ENCODE data around the gene USP21. TPM values are rescaled to one million over a fixed set of nuclear protein-coding genes. Genes with fewer than 3 reads are reported as not detected.

USP21 gene
- total and polyA plus RNA-seq, 2 of the 8 experiments (the other 6 are each of a cell fraction or from before 2014, with no cell fraction given): 23.9 to 36.3 TPM

DNA sequence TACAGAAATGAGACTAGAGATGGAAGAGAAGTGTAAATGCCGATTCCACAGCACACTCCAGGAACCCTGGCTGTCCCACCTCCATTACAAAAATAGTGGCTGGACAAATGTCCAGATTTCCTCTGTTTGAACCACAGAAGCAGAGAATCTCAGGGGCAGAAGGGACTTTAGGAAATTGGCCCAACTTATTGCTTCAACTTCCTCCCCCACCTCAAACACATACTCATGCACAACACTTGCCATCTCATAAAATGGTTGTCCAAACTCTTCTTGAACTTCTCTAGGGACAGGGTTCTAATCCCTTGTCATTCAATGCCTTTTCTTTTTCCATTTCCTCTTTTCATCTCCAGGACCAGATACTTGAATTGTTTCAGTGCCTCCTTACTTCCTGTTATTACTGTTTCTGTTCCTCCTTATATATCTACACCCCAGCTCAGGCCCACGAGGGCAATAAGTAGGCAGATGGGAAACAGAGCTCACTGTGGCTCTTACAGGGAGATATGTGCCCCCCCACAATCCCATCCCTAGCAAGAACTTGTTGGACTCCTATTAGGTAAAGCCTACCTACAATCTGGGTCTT is 26.5 kb downstream of the USP21 start:
- ChIA-PET POLR2A (ENCODE audit: partially characterized antibody) (interaction anchor here (0.7 to 1.2 kb wide), 2 partner anchors 13 to 16 kb away, joined by 4 read pairs; partner anchors contain the start of genes ADAMTS4 and NDUFS2), CTCF (ENCODE audit: partially characterized antibody) (interaction anchor here (0.7 to 1.4 kb wide), 3 partner anchors 15 to 107 kb away, joined by 3 to 4 read pairs (median 4); no protein-coding TSS in a partner anchor)
- H3K27me3 ChIP-seq (replicated peaks in 1 of 4; ENCODE audit: control insufficient read depth in 3 of 4, extremely low read depth in 1 of 4, insufficient read depth in 3 of 4, low read length in 3 of 4): no peaks in the 10 kb centered on the region
- no peaks in the 10 kb centered on the region for H3K79me2 ChIP-seq (ENCODE audit: control insufficient read depth in 1 of 2, insufficient read depth in 2 of 2, low read length in 2 of 2)
- no peaks in the 10 kb centered on the region for H3K4me1 ChIP-seq (replicated peaks in 1 of 4; ENCODE audit: control insufficient read depth in 3 of 4, insufficient read depth in 4 of 4, low read length in 3 of 4)
- no peak overlapping the region for H3K56ac ChIP-seq (replicated peaks; ENCODE audit: insufficient read length, low read depth, low read length)
- 86% methylated on average over 2 of the region's 2 CpGs; no CpG with 5 or more reads in 1 of the 2 experiments for WGBS, 2 experiments (ENCODE audit: extremely low coverage in 1 of 2, insufficient coverage in 1 of 2, insufficient read length in 1 of 2, insufficient replicate concordance in 2 of 2, low coverage in 1 of 2, low lambda C conversion rate in 2 of 2, missing lambda C conversion rate in 1 of 2)
- H3K23ac ChIP-seq (ENCODE audit: insufficient read length): no peak overlapping the region
- no peak overlapping the region for H2BK15ac ChIP-seq (ENCODE audit: low read length)
- no peak overlapping the region for H3K14ac ChIP-seq (ENCODE audit: insufficient read length)
- no peak overlapping the region for H3K27ac ChIP-seq (ENCODE audit: low read depth, low read length)
- DNase-seq (ENCODE audit: low read depth in 1 of 2, low spot score in 2 of 2) (no peak), FAIRE-seq (no peak)
- no peak overlapping the region for H4K91ac ChIP-seq (replicated peaks; ENCODE audit: insufficient read length, low read length)
- 0 out of 8 replicates have a peak, but pooled peaks cover 0 to 2% (median 0%) of the 10 kb centered on the region in 4 experiments for H3K36me3 ChIP-seq (ENCODE audit: control insufficient read depth in 2 of 4, insufficient read depth in 4 of 4, low read length in 3 of 4)
- TF ChIP-seq HDAC6 (IDR thresholded peaks at IDR 0.05; ENCODE audit: low read depth, low read length): no peak
- no peak overlapping the region for H3K18ac ChIP-seq (ENCODE audit: extremely low read depth, low read length)
- H3K23me2 ChIP-seq (ENCODE audit: low read depth, low read length): no peaks in the 10 kb centered on the region; the same call in 1 of the 2 replicates
- H2BK20ac ChIP-seq (ENCODE audit: low read length): no peak overlapping the region
- H3K9ac ChIP-seq (replicated peaks in 1 of 4; ENCODE audit: extremely low read depth in 1 of 4, low read depth in 3 of 4, low read length in 3 of 4): no peak overlapping the region
- no peak overlapping the region for H2BK12ac ChIP-seq (ENCODE audit: low read depth, low read length)
- H2BK5ac ChIP-seq (ENCODE audit: low read depth, low read length): no peak overlapping the region
- no peak overlapping the region for H2AK5ac ChIP-seq (ENCODE audit: low read depth, low read length)
- no peaks in the 10 kb centered on the region for H3K9me3 ChIP-seq (ENCODE audit: insufficient read depth in 2 of 2, low read depth in 1 of 2, low read length in 1 of 2)
- H3K4me2 ChIP-seq (ENCODE audit: insufficient read depth in 1 of 2, low read depth in 2 of 2, low read length in 2 of 2): no peak overlapping the region
- no peak overlapping the region for H3K4me3 ChIP-seq (ENCODE audit: extremely low read depth in 1 of 4, insufficient read depth in 2 of 4, low read depth in 3 of 4, low read length in 4 of 4)
- H4K5ac ChIP-seq (ENCODE audit: insufficient read length, low read depth, low read length): no peak overlapping the region
- H4K20me1 ChIP-seq (replicated peaks in 1 of 2; ENCODE audit: control insufficient read depth in 1 of 2, insufficient read depth in 2 of 2, low read length in 2 of 2): no peaks in the 10 kb centered on the region
- H2AFZ ChIP-seq (ENCODE audit: low read length): no peak overlapping the region
- H4K8ac ChIP-seq (ENCODE audit: extremely low read depth, insufficient read depth, low read length): no peak overlapping the region
- no peak overlapping the region for H2BK120ac ChIP-seq (replicated peaks; ENCODE audit: low read depth, low read length)
- no peak overlapping the region for H3K4ac ChIP-seq (replicated peaks; ENCODE audit: insufficient read length, low read depth, low read length)
- no peaks in the 10 kb centered on the region for H3K79me1 ChIP-seq (ENCODE audit: low read depth, low read length)
